ENCODE measurements around the gene CNTNAP2. TPM values are rescaled to one million over a fixed set of nuclear protein-coding genes. Genes with fewer than 3 reads are reported as not detected.

CNTNAP2 gene
- total RNA-seq, 2 donors from 2014 or later: not detected

DNA sequence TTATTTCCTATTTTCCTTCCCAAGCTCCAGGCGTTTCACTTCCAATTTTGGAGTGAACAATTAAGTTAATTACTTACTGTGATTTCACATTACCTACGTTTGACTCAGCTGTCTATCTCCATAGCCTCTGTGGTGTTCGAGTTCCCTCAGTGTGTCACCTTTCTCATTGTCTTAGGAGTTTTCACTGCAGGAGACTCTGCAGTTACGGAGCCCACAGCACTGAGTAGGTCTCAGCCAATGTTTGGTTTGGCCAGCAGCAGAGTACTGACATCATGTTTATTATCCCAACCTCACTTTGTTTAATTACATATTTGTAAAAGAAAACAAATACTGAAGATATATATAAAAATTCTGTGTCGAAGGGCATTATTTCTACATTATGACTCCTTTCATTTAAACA lies 1123.9 kb downstream of the CNTNAP2 start:
- Mint-ChIP-seq H3K4me1 (ENCODE audit: low read depth in 2 of 2) (no peaks in the 10 kb centered on the region), H3K27me3 (no peaks in the 10 kb centered on the region), H3K4me3 (no peak overlapping the region), H3K9me3 (peaks cover 8% of the 10 kb centered on the region), H3K36me3 (no peaks in the 10 kb centered on the region), H3K27ac (no peak overlapping the region)
- no peak for ATAC-seq
- DNase-seq (ENCODE audit: low spot score): no peak

DNA sequence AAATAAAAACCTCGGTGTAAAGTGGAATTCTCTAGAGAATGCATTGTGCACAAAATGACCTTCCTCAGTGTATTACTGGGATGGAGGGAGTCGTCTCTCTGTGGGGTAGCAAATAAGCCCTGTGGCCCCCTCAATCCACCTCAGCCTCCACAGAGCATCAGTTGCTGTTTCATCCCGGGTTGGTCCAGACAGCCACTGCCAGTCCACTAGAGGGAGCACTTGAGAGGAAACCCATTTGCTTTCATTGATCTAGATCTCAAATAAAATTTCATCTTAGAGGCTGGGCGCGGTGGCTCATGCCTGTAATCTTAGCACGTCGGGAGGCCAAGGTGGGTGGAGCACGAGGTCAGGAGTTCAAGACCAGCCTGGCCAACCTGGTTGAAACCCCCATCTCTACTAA lies 1128.7 kb downstream of the CNTNAP2 start:
- H3K4me3 Mint-ChIP-seq: no peak overlapping the region
- no peak for DNase-seq (ENCODE audit: low spot score)
- H3K27ac Mint-ChIP-seq: no peak overlapping the region
- no peaks in the 10 kb centered on the region for H3K27me3 Mint-ChIP-seq
- H3K36me3 Mint-ChIP-seq: no peaks in the 10 kb centered on the region
- no peaks in the 10 kb centered on the region for H3K9me3 Mint-ChIP-seq
- H3K4me1 Mint-ChIP-seq (ENCODE audit: low read depth in 2 of 2): no peaks in the 10 kb centered on the region
- ATAC-seq: no peak

DNA sequence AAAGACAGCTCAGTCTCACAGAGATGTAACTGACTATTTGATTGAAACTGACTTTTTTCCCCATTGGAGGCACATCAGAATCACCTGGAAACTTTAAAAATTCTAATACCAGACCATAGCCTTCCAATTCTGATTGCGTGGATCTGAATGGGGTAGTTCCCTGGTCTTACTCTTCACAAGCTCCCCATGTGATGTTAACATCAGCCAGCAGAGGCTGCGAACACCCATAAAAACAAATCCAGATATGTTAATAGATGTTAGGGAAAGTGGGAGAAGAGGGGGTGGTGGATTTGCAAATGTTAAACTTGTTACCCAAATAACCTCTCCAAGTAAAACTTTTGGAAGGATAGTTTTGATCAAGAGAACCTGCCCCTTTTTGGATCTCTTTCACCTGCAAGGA lies 1133.4 kb downstream of the CNTNAP2 start:
- DNase-seq (ENCODE audit: low spot score): no peak
- Mint-ChIP-seq H3K4me1 (ENCODE audit: low read depth in 2 of 2) (no peaks in the 10 kb centered on the region), H3K27me3 (no peaks in the 10 kb centered on the region), H3K4me3 (no peak overlapping the region), H3K36me3 (no peaks in the 10 kb centered on the region), H3K9me3 (no peaks in the 10 kb centered on the region), H3K27ac (no peak overlapping the region)
- no peak for ATAC-seq

DNA sequence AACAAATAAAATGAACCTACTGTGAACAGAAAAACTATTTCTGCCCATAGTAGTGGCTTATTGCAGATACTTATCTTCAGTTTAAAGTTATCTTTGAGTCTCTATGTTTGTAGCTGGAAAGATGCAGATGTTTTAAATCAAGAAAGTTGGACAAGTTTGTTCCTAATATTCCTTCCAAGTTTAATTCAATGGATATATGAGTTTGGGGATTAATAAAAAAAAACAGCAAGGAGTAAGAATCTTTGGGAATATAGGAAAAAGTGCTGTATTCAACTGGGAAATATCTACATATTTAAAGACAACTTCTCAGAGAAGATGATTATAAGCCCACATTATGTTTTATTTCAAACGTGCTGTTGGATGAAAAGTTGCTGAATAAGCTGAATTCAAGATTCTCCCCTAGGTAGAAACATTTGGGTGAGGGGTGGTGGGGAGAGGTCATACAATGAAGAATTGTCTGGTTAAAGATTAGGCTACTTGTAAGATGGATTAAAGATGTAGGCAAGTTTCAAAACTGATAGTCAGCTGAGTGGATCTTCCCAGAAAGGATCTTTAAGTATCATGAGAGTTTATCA lies 1135.2 kb downstream of the CNTNAP2 start:
- Mint-ChIP-seq H3K27ac (no peak overlapping the region), H3K9me3 (peaks cover under 1% of the 10 kb centered on the region), H3K4me1 (ENCODE audit: low read depth in 2 of 2) (no peaks in the 10 kb centered on the region), H3K36me3 (no peaks in the 10 kb centered on the region), H3K27me3 (no peaks in the 10 kb centered on the region), H3K4me3 (no peak overlapping the region)
- ATAC-seq (no peak), DNase-seq (ENCODE audit: low spot score) (no peak)

DNA sequence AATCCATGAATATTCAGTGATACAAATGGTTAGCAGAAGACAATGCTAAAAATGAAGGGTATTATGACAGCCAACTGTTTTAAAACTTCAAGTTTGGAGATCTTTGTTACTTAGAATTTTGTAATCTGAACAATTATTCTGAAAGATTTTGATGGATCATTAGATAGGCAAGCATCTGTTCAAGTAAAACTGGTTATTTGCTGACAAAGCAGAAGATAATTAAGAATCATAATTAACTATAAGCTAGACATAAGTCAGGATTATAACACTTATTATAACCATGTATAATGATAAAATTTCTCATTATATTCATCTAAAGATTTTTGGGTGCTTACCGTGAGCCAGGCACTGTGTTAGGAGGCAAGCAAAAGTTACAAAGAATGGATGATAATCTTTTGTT lies 1145.1 kb downstream of the CNTNAP2 start:
- Mint-ChIP-seq H3K4me3 (no peak overlapping the region), H3K36me3 (peaks cover 6% of the 10 kb centered on the region), H3K9me3 (peaks cover 9% of the 10 kb centered on the region), H3K4me1 (ENCODE audit: low read depth in 2 of 2) (peaks cover 0 to 3% of the 10 kb centered on the region in 2 donors), H3K27ac (no peak overlapping the region), H3K27me3 (peaks cover 0 to 2% of the 10 kb centered on the region in 2 donors)
- ATAC-seq (no peak), DNase-seq (ENCODE audit: low spot score) (no peak)

DNA sequence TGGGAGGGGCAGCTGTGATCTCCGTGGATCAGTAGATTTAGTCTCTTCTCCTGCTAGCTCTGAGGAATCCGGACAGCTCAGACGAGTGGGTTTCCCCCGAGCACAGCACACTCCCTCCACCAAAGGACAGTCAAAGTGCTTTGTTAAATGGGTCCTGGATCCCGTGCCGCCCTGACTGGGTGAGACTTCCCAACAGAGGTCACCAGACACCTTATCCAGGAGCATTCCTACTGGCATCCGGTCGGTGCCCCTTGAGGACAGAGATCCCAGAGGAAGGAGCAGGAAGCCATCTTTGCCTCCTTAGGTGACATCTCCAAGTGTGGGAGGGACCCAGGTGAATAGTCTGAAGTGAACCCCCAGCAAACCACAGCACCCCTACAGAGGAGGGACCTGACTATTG lies 1148.9 kb downstream of the CNTNAP2 start:
- peaks cover 0 to 5% of the 10 kb centered on the region in 2 donors for H3K27me3 Mint-ChIP-seq
- no peak overlapping the region for H3K4me3 Mint-ChIP-seq
- H3K9me3 Mint-ChIP-seq: peaks cover 6% of the 10 kb centered on the region
- no peak for DNase-seq (ENCODE audit: low spot score)
- no peak for ATAC-seq
- peaks cover 6% of the 10 kb centered on the region for H3K36me3 Mint-ChIP-seq
- peaks cover 4 to 6% of the 10 kb centered on the region in 2 donors for H3K4me1 Mint-ChIP-seq (ENCODE audit: low read depth in 2 of 2)
- H3K27ac Mint-ChIP-seq: no peak overlapping the region

DNA sequence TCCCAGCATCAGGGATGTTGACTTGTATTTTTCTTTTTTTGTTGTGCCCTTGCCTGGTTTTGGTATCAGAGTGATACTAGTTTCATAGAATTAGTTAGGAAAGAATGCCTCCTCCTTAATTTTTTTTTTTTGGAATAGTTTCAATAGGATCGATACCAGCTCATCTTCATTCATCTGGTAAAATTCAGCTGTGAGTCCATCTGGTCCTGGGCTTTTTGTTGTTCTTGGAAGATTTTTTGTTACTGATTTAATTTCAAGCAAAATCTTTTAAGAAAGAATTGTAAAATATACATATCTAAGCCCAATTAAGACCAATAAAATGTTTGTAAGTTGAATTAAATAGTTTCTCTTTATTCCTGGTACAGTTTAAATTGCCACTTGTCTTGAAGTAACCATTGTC lies 1159.5 kb downstream of the CNTNAP2 start:
- Mint-ChIP-seq H3K27ac (no peak overlapping the region), H3K9me3 (peaks cover 4% of the 10 kb centered on the region), H3K4me3 (no peak overlapping the region), H3K27me3 (no peaks in the 10 kb centered on the region), H3K4me1 (ENCODE audit: low read depth in 2 of 2) (no peaks in the 10 kb centered on the region), H3K36me3 (peaks cover 5% of the 10 kb centered on the region)
- DNase-seq (ENCODE audit: low spot score) (no peak), ATAC-seq (no peak)

DNA sequence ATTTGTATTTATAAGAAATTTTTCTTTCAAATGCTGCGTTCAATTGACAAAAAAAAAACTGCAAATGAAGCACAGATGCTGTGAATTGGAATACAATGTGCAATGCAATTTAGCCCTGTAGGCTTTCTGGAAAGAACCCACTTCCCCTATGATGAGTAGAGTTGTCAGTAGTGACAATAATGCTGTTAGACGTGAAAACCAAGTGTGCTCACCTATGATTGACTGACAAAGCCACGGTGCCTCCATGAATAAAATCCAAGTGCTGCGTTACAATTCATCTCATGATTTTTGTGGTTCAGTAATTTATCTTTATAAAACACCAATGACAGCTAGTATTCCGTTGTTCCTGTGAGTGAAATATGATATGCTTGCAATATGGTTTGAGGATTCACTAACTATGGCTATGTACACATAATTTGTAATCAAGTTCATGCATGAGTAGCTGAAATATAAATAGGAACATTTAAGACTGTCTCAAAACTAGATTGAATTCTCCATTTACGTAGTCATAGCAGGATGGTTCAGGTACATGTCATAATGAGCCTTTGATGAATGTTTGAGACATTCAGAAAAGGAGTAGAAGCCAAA lies 1160.3 kb downstream of the CNTNAP2 start:
- ATAC-seq: no peak
- DNase-seq (ENCODE audit: low spot score): no peak
- Mint-ChIP-seq H3K4me3 (no peak overlapping the region), H3K36me3 (peaks cover 5% of the 10 kb centered on the region), H3K27ac (no peak overlapping the region), H3K9me3 (peaks cover 4% of the 10 kb centered on the region), H3K4me1 (ENCODE audit: low read depth in 2 of 2) (no peaks in the 10 kb centered on the region), H3K27me3 (no peaks in the 10 kb centered on the region)

DNA sequence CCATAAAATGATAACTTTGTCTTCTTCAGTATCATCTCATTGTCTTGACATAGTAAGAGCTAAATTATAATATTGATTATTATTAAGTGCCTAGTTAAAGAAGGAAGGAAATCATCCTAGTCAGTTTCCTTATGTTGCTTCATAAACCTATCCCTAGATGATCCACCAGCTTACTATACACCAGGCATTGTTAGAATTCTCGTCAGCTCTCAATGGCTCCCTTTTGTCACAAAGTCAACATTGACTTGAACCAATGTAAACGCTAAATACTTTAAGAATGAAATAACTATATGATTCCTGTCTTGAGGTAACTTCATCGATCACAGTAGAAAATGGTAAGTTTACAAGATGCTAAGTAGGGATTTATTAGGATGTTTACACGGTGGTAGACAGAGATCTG lies 1162.9 kb downstream of the CNTNAP2 start:
- no peaks in the 10 kb centered on the region for H3K4me1 Mint-ChIP-seq (ENCODE audit: low read depth in 2 of 2)
- DNase-seq (ENCODE audit: low spot score) (no peak), ATAC-seq (no peak)
- H3K27ac Mint-ChIP-seq: no peak overlapping the region
- peaks cover 10% of the 10 kb centered on the region for H3K9me3 Mint-ChIP-seq
- H3K36me3 Mint-ChIP-seq: peaks cover 5% of the 10 kb centered on the region
- no peak overlapping the region for H3K4me3 Mint-ChIP-seq
- H3K27me3 Mint-ChIP-seq: no peaks in the 10 kb centered on the region

DNA sequence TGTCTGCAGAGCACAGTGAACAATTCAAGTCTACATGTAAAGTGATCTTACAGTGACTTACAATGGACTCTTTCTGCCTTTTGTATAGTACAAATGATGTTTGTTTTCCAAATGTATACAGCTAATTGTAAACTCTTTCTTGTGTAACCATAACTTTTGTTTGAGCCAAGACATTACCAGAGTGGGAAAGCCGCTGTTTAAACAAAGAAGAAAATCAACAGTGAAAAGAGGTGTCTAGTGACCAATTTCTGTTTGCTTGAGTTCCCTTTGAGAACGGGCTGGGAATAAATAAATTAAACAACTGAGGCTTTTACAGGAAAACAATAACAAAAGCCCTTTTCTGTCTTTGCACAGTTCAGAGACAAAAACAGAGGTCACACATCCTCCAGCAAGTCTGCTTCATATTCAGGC lies 1163.4 kb downstream of the CNTNAP2 start:
- H3K36me3 Mint-ChIP-seq: peaks cover 5% of the 10 kb centered on the region

DNA sequence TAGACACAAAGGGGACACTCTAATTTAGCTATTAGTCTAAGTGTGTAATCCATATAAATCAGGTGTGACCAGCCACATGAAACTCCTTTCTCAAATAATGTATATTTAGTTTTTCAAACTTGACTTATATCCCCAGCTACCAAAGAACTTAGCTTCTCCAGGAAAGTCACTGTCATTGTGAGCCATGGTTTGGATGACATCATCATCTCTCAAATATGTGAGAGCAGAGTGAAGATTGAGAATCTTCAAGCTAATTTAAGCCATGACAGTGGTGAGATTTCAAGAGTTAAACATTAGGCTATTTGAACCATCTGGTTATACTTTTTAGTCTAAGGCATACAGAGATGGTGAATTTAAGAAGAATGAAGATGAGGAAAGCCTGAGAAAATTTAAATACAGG lies 1165.6 kb downstream of the CNTNAP2 start:
- ATAC-seq (no peak), DNase-seq (ENCODE audit: low spot score) (no peak)
- no peaks in the 10 kb centered on the region for H3K27me3 Mint-ChIP-seq
- H3K27ac Mint-ChIP-seq: no peak overlapping the region
- H3K9me3 Mint-ChIP-seq: peaks cover 8% of the 10 kb centered on the region
- no peak overlapping the region for H3K4me3 Mint-ChIP-seq
- H3K4me1 Mint-ChIP-seq (ENCODE audit: low read depth in 2 of 2): no peaks in the 10 kb centered on the region
- H3K36me3 Mint-ChIP-seq: no peaks in the 10 kb centered on the region

More for the DNA sequence above, 1163.4 kb downstream of the CNTNAP2 start:
- no peak for DNase-seq (ENCODE audit: low spot score)
- ATAC-seq: no peak
- no peaks in the 10 kb centered on the region for H3K27me3 Mint-ChIP-seq
- peaks cover 12% of the 10 kb centered on the region for H3K9me3 Mint-ChIP-seq
- no peaks in the 10 kb centered on the region for H3K4me1 Mint-ChIP-seq (ENCODE audit: low read depth in 2 of 2)
- H3K27ac Mint-ChIP-seq: no peak overlapping the region
- H3K4me3 Mint-ChIP-seq: no peak overlapping the region

DNA sequence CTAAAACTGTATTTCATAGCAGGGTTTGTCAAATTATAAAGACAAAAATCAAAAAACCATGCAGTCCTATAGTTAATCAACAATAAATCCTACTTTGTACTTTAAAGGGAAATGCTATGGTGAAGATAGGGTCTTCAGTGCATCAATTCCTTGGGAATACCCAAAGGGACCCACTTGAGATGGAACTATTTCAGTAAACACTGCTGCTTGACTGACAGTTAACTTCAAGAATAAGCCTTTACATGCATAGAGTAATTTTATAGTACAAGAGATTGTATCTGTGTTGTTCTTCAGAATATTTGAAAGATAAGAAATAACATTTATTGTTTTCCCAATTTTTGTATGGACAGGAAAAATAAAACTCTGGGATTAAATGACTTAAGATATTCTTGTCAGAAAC lies 1179.6 kb downstream of the CNTNAP2 start:
- no peak for ATAC-seq
- no peaks in the 10 kb centered on the region for H3K36me3 Mint-ChIP-seq

DNA sequence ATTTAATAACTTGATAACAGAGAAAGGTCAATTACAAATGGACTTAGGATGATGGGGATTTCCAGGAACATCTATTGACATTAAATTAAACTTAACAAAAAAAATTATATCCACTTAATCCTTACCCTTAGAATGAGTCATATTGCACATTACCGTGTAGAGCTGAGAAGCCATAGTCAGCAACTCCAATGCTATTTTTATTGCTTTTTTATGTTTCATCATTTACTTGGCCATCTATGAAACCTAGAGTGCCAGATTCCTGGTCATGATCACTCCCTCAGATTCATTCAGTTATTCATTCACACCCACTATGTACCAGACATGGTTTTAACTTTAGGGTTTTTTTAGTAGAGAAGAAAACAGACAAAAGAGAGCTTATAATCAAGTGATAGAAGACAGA lies 1180.4 kb downstream of the CNTNAP2 start:
- Mint-ChIP-seq H3K27ac (no peak overlapping the region), H3K27me3 (no peaks in the 10 kb centered on the region), H3K36me3 (no peaks in the 10 kb centered on the region), H3K9me3 (peaks cover 2% of the 10 kb centered on the region), H3K4me1 (ENCODE audit: low read depth in 2 of 2) (no peaks in the 10 kb centered on the region), H3K4me3 (no peak overlapping the region)
- ATAC-seq (no peak), DNase-seq (ENCODE audit: low spot score) (no peak)

More for the DNA sequence above, 1179.6 kb downstream of the CNTNAP2 start:
- Mint-ChIP-seq H3K4me3 (no peak overlapping the region), H3K4me1 (ENCODE audit: low read depth in 2 of 2) (no peaks in the 10 kb centered on the region), H3K27ac (no peak overlapping the region), H3K27me3 (no peaks in the 10 kb centered on the region), H3K9me3 (peaks cover 2% of the 10 kb centered on the region)
- no peak for DNase-seq (ENCODE audit: low spot score)

DNA sequence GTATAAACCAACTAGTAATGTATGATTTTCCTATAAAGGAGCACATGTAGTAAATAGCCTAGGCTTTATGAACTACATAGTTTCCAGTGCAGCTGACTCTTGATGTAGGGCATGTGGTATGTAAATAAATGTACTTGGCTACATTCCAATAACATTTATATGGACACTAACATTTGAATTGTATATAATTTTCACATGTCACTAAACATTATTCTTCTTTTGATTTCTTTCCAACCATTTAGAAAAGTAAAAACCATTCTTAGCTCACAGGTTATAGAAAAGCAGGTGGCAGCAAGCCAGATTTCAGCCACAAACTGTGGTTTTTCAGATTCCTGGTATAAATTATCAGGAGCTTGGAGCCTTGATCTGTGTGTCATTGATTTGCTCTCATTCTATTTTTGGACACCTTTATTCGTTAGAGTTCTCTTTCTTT lies 1182.0 kb downstream of the CNTNAP2 start:
- ATAC-seq (no peak), DNase-seq (ENCODE audit: low spot score) (no peak)
- no peak overlapping the region for H3K27ac Mint-ChIP-seq
- H3K4me3 Mint-ChIP-seq: no peak overlapping the region
- no peaks in the 10 kb centered on the region for H3K27me3 Mint-ChIP-seq
- no peaks in the 10 kb centered on the region for H3K9me3 Mint-ChIP-seq
- H3K36me3 Mint-ChIP-seq: no peaks in the 10 kb centered on the region
- peaks cover 6% of the 10 kb centered on the region in 2 donors for H3K4me1 Mint-ChIP-seq (ENCODE audit: low read depth in 2 of 2)

DNA sequence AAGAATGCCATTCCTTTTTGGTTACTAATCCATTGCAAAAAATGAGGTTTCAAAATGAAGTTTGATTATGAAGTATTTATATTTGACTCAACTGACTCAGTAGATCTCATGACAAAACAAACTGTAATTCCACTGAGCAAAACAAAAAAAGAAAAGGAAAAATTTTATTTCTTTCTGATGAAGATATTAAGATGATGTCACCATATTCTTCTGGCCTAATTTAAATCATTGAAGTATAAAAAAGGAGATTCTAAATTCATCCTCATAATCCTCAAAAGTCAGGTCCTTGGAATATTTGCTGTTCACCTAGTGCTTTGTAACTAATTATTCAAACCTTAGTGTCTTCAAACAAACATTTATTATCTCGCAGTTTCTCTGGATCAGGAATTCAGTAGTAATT lies 1183.7 kb downstream of the CNTNAP2 start:
- no peak overlapping the region for H3K27ac Mint-ChIP-seq
- no peak for ATAC-seq
- no peaks in the 10 kb centered on the region for H3K27me3 Mint-ChIP-seq
- peaks cover 6% of the 10 kb centered on the region in 2 donors for H3K4me1 Mint-ChIP-seq (ENCODE audit: low read depth in 2 of 2)
- DNase-seq (ENCODE audit: low spot score): no peak
- no peaks in the 10 kb centered on the region for H3K36me3 Mint-ChIP-seq
- H3K9me3 Mint-ChIP-seq: peaks cover 4% of the 10 kb centered on the region
- H3K4me3 Mint-ChIP-seq: no peak overlapping the region
